T-helper 1 cell treated with Interleukin-12 subunit alpha and Interleukin-12 subunit beta and Interleukin-4 antibody, amounts not matched to agents 30 μg/mL and 1 μg/mL, for 36 hours (primary cell): ENCODE data around the gene RPS29.

Experiments used
- H3K27ac Mint-ChIP-seq: one replicate; pipeline ENCODE4 v1.8.0; 2021; ENCODE audit warnings: mild to moderate bottlenecking, mixed read lengths
- H3K27me3 Mint-ChIP-seq: one replicate; pipeline ENCODE4 v1.8.0; 2021; ENCODE audit warnings: low read depth, mixed read lengths
- H3K36me3 Mint-ChIP-seq: one replicate; pipeline ENCODE4 v1.8.0; 2021; ENCODE audit warnings: low read depth, mixed read lengths
- H3K4me1 Mint-ChIP-seq: one replicate; pipeline ENCODE4 v1.8.0; 2021; ENCODE audit warnings: low read depth, mixed read lengths
- H3K4me3 Mint-ChIP-seq: one replicate; pipeline ENCODE4 v1.8.0; 2021; ENCODE audit warnings: mild to moderate bottlenecking, moderate library complexity, mixed read lengths
- H3K9me3 Mint-ChIP-seq: one replicate; pipeline ENCODE4 v1.8.0; 2021; ENCODE audit warnings: mixed read lengths

RPS29 gene

GRCh38 chr14:49582113-49582977, 3.8 kb downstream of the RPS29 start:
- H3K27me3 Mint-ChIP-seq: peaks cover 7% of the 10 kb centered on the region
- H3K4me1 Mint-ChIP-seq: peaks cover 47% of the 10 kb centered on the region
- H3K36me3 Mint-ChIP-seq: peaks cover 45% of the 10 kb centered on the region
- no peak overlapping the region for H3K27ac Mint-ChIP-seq
- no peaks in the 10 kb centered on the region for H3K9me3 Mint-ChIP-seq
- H3K4me3 Mint-ChIP-seq: no peak overlapping the region

DNA sequence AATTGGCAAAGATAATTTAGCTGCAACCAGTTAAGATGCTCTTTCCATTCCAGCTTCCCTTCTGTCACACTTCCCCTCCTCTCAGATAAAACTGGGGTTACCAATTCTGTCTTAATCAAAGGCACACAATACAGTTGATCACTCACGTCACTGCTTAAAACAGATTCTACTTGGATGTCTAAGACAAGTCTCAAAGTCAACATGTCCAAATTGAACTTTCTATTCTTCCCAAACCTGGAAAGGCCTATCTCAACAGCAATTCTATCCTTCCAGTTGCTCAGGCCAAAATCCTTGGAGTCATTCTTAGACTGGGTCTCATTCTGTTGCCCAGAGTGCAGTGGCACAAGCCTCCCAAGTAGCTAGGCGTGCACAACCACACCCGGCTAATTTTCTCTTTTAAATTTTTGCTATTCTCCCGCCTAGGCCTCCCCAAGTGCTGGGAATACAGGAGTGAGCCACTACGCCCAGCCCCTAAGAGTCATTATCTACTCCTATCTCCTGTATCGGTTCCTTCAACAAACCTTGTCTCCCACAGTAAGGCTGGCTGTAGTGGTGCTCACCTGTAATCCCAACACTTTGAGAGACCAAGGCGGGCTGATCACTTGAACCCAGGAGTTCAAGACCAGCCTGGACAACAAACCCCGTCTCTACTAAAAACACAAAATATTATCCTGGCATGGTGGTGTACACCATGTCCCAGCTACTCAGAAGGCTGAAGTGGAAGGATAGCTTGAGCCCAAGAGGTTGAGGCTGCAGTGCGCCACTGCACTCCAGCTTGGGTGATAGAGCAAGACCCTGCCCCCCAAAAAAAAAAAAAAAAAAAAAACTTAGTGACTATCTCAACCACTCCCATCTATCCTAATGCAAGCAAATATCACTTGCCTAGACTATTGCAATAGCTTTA, 4.7 kb downstream of the RPS29 start:
- H3K36me3 Mint-ChIP-seq: peaks cover 51% of the 10 kb centered on the region
- H3K4me1 Mint-ChIP-seq: peaks cover 40% of the 10 kb centered on the region
- no peak overlapping the region for H3K27ac Mint-ChIP-seq
- H3K4me3 Mint-ChIP-seq: no peak overlapping the region
- peaks cover 4% of the 10 kb centered on the region for H3K27me3 Mint-ChIP-seq
- H3K9me3 Mint-ChIP-seq: no peaks in the 10 kb centered on the region

DNA sequence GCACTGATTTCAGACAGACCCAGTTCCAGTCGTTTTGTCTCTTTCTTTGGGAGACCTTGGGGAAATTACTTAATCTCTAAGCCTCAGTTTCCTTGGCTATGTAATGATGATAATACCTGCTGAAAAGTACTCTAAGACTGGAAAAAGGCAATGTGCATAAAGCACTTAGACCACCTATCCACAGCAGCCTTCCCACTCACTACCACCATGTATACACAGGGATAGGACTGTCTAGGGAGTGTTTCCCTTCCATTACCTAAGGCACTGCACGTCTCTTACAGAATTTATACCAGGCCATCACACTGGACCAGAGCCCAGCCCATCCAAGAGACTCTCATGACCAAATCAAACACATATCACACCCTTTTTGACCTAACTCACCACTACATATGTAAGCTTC, 6.3 kb downstream of the RPS29 start:
- Mint-ChIP-seq H3K36me3 (peaks cover 44% of the 10 kb centered on the region), H3K27ac (peak overlapping the region; percentile 33), H3K4me3 (no peak overlapping the region), H3K4me1 (peaks cover 34% of the 10 kb centered on the region), H3K27me3 (no peaks in the 10 kb centered on the region), H3K9me3 (no peaks in the 10 kb centered on the region)

- Mint-ChIP-seq H3K4me3 (no peak overlapping the region), H3K36me3 (peaks cover 44% of the 10 kb centered on the region), H3K4me1 (peaks cover 25% of the 10 kb centered on the region), H3K9me3 (no peaks in the 10 kb centered on the region), H3K27ac (no peak overlapping the region), H3K27me3 (no peaks in the 10 kb centered on the region)
Measured at GRCh38 chr14:49578141-49578540, 8.0 kb downstream of the RPS29 start.

DNA sequence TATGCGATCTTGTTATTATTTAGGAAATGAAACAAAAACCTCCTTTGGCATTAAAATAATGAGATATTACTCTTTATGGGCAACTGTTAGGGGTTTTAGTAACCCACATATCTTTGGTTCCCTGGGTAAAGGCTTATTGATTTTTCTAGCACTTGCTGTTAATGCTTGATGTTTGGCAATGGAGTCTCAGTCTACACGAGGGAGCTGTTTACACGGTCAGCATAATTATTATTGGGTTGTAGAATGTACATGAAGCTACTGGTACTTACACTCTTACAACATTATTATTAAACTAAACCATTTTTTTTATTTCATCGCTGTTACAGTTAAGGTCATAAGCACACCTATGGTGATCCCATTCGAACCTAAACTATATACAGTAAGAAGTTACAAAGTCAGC, 12.1 kb downstream of the RPS29 start:
- Mint-ChIP-seq H3K9me3 (no peaks in the 10 kb centered on the region), H3K36me3 (peaks cover 35% of the 10 kb centered on the region), H3K4me1 (peaks cover 3% of the 10 kb centered on the region), H3K27me3 (no peaks in the 10 kb centered on the region), H3K4me3 (no peak overlapping the region), H3K27ac (no peak overlapping the region)

DNA sequence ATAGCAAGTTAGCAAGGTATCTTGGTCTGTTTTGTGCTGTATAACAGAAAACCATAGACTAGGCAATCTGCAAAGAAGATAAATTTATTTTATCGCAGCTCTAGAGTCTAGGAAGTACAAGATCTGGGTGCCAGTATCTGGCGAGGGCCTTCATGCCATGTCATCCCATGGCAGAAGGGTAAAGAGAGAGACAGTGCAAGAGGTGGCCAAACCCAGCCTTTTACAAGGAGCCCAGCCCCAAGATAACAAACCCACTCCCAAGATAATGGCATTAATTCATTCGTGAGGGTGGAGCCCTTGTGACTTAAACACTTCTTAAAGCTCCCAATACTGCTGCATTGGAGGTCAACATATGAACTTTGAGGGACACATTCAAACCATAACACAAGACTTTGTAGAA, 16.9 kb downstream of the RPS29 start:
- no peaks in the 10 kb centered on the region for H3K9me3 Mint-ChIP-seq
- no peaks in the 10 kb centered on the region for H3K27me3 Mint-ChIP-seq
- no peak overlapping the region for H3K27ac Mint-ChIP-seq
- H3K4me3 Mint-ChIP-seq: no peak overlapping the region
- peaks cover 18% of the 10 kb centered on the region for H3K36me3 Mint-ChIP-seq
- H3K4me1 Mint-ChIP-seq: no peaks in the 10 kb centered on the region

DNA sequence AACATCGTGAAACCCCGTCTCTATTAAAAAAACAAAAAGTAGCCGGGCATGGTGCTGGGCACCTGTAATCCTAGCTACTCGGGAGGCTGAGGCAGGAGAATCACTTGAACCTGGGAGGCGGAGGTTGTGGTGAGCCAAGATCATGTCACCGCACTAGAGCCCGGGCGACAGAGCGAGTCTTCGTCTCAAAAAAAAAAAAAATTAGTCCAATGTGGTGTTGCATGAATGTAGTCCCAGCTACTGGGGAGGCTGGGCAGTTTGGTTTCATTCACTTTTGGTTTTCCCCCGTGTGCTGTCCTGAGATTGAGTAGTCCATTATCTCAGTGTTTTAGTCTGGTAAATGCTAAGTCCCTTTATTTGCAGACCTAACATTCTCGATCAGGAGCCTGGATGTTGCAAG, 19.5 kb downstream of the RPS29 start:
- no peaks in the 10 kb centered on the region for H3K4me1 Mint-ChIP-seq
- H3K36me3 Mint-ChIP-seq: peaks cover 5% of the 10 kb centered on the region
- no peaks in the 10 kb centered on the region for H3K27me3 Mint-ChIP-seq
- H3K27ac Mint-ChIP-seq: no peak overlapping the region
- no peaks in the 10 kb centered on the region for H3K9me3 Mint-ChIP-seq
- H3K4me3 Mint-ChIP-seq: no peak overlapping the region

- no peak overlapping the region for H3K4me3 Mint-ChIP-seq
- H3K9me3 Mint-ChIP-seq: no peaks in the 10 kb centered on the region
- no peak overlapping the region for H3K27ac Mint-ChIP-seq
- H3K36me3 Mint-ChIP-seq: no peaks in the 10 kb centered on the region
- no peaks in the 10 kb centered on the region for H3K27me3 Mint-ChIP-seq
- H3K4me1 Mint-ChIP-seq: no peaks in the 10 kb centered on the region
Measured at GRCh38 chr14:49559979-49560768, 26.0 kb downstream of the RPS29 start.

GRCh38 chr14:49553892-49554291, 32.3 kb downstream of the RPS29 start:
- no peaks in the 10 kb centered on the region for H3K4me1 Mint-ChIP-seq
- H3K36me3 Mint-ChIP-seq: no peaks in the 10 kb centered on the region
- no peaks in the 10 kb centered on the region for H3K9me3 Mint-ChIP-seq
- H3K27me3 Mint-ChIP-seq: peaks cover 4% of the 10 kb centered on the region
- no peak overlapping the region for H3K4me3 Mint-ChIP-seq
- no peak overlapping the region for H3K27ac Mint-ChIP-seq

- Mint-ChIP-seq H3K27me3 (peaks cover 4% of the 10 kb centered on the region), H3K4me1 (no peaks in the 10 kb centered on the region), H3K27ac (no peak overlapping the region), H3K9me3 (no peaks in the 10 kb centered on the region), H3K4me3 (no peak overlapping the region), H3K36me3 (no peaks in the 10 kb centered on the region)
Measured at GRCh38 chr14:49553106-49553505, 33.1 kb downstream of the RPS29 start.

- Mint-ChIP-seq H3K9me3 (no peaks in the 10 kb centered on the region), H3K27me3 (peaks cover 4% of the 10 kb centered on the region)
Measured at GRCh38 chr14:49551569-49551968, 34.6 kb downstream of the RPS29 start.

GRCh38 chr14:49550286-49551184, 35.6 kb downstream of the RPS29 start:
- Mint-ChIP-seq H3K4me3 (no peak overlapping the region), H3K4me1 (no peaks in the 10 kb centered on the region), H3K27me3 (peaks cover 4% of the 10 kb centered on the region), H3K27ac (no peak overlapping the region), H3K9me3 (no peaks in the 10 kb centered on the region), H3K36me3 (no peaks in the 10 kb centered on the region)

More at GRCh38 chr14:49551569-49551968, 34.6 kb downstream of the RPS29 start:
- Mint-ChIP-seq H3K36me3 (no peaks in the 10 kb centered on the region), H3K4me3 (no peak overlapping the region), H3K27ac (no peak overlapping the region), H3K4me1 (no peaks in the 10 kb centered on the region)

DNA sequence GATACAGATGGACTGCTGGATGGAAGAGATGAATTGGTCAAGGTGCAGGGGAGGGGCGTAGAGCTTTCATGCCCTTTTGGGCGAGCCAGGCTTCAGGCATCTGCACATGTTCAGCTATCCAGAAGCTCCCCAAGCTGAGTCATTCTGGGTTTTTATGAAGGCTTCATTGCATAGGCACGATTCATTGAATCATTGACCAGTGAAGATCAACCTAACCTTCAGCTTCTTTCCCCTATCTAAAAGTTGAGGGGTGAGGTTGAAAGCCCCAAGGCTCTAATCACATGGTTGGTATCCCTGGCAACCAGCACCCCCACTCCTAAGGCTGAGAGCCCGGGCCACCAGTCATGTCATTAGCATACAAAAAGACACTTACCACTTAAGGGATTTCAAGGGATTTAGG, 36.3 kb downstream of the RPS29 start:
- no peaks in the 10 kb centered on the region for H3K9me3 Mint-ChIP-seq

More for the DNA sequence above, 36.3 kb downstream of the RPS29 start:
- no peaks in the 10 kb centered on the region for H3K36me3 Mint-ChIP-seq
- H3K4me3 Mint-ChIP-seq: no peak overlapping the region
- peaks cover 4% of the 10 kb centered on the region for H3K27me3 Mint-ChIP-seq
- no peaks in the 10 kb centered on the region for H3K4me1 Mint-ChIP-seq
- H3K27ac Mint-ChIP-seq: no peak overlapping the region
